Measurements from ENCODE around the gene SLC16A9. TPM values are rescaled to one million over a fixed set of nuclear protein-coding genes. Genes with fewer than 3 reads are reported as not detected.

Gene SLC16A9
- polyA plus RNA-seq, 4 donors, result 9.1 to 41.1 (median 33.7) TPM

- no peak for DNase-seq (ENCODE audit: low read depth in 4 of 4, low spot score in 3 of 4)
Observed at GRCh38 chr10:59635502-59636290, 74.0 kb downstream of the SLC16A9 start.

- no peak for DNase-seq (ENCODE audit: low read depth in 4 of 4, low spot score in 3 of 4)
Observed at GRCh38 chr10:59634102-59634501, 75.5 kb downstream of the SLC16A9 start.

- DNase-seq (ENCODE audit: low read depth in 4 of 4, low spot score in 3 of 4), result no peak
Observed at GRCh38 chr10:59633063-59633462, 76.6 kb downstream of the SLC16A9 start.

GRCh38 chr10:59631882-59632807, 77.5 kb downstream of the SLC16A9 start:
- no peak for DNase-seq (ENCODE audit: low read depth in 4 of 4, low spot score in 3 of 4)

DNA sequence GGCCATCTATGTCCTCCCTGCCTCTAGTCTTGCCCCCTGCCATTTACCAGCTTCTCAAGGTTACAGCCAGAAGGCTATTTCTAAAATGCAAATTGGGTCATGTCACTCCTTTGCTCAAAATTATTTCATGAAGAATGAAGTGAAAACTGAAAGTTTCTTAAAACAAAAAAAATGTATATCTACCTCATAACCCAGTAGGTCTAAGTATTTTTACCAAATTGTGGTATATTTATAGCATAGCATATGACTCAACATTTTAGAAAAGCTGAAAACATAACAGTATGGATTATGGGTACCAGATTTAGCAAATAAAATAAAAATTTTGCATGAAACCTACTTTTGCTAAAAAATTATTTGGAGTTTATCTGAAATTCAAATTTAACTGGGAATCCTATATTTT, 78.4 kb downstream of the SLC16A9 start:
- DNase-seq (ENCODE audit: low read depth in 4 of 4, low spot score in 3 of 4), result no peak

DNA sequence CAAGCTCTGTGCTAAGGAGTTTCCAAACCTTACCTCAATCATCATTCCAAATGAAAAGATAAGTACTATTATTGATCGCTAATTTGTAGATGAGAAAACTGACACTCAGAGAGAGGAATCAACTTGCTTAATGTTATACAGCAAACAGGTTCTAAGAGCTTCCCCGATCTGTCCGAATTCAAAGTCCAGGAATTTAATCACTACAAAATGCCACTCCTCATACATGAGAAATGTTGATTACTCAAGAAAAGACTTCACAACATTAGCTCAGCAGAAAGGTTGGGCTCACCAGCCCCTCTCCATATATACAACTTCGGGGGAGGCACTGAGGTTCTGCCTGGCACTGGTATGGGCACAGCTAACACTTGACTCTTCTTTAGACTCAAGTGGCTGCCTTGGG, 80.7 kb downstream of the SLC16A9 start:
- no peak for DNase-seq (ENCODE audit: low read depth in 4 of 4, low spot score in 3 of 4)

- no peak for DNase-seq (ENCODE audit: low read depth in 4 of 4, low spot score in 3 of 4)
Observed at GRCh38 chr10:59628456-59628855, 81.2 kb downstream of the SLC16A9 start.

- no peak for DNase-seq (ENCODE audit: low read depth in 4 of 4, low spot score in 3 of 4)
Observed at GRCh38 chr10:59627366-59628018, 82.2 kb downstream of the SLC16A9 start.

DNA sequence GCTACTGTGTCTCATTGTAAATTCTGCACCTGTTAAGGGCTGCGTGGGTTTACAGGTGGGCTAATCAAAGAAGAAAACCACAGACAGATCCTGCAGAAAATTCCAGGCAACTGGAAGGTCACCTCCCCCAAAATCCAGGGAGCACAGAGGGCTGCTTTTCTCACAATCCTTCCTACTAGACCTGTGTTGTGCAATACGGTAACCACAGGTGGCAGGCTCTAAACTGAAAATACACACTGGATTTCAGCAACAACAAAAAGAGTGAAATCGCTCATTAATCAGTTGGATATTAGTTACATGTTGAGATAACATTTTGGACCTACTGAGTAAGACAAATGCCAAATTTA, 83.2 kb downstream of the SLC16A9 start:
- no peak for DNase-seq (ENCODE audit: low read depth in 4 of 4, low spot score in 3 of 4)

- peak; percentile 36 to 68 (median 54) for DNase-seq (ENCODE audit: low read depth in 4 of 4, low spot score in 3 of 4)
Observed at GRCh38 chr10:59625721-59626522, 83.7 kb downstream of the SLC16A9 start.

GRCh38 chr10:59624951-59625350, 84.7 kb downstream of the SLC16A9 start:
- no peak for DNase-seq (ENCODE audit: low read depth in 4 of 4, low spot score in 3 of 4)

GRCh38 chr10:59624136-59624535, 85.5 kb downstream of the SLC16A9 start:
- DNase-seq (ENCODE audit: low read depth in 4 of 4, low spot score in 3 of 4), result no peak

GRCh38 chr10:59623133-59624121, 86.2 kb downstream of the SLC16A9 start:
- no peak for DNase-seq (ENCODE audit: low read depth in 4 of 4, low spot score in 3 of 4)

DNA sequence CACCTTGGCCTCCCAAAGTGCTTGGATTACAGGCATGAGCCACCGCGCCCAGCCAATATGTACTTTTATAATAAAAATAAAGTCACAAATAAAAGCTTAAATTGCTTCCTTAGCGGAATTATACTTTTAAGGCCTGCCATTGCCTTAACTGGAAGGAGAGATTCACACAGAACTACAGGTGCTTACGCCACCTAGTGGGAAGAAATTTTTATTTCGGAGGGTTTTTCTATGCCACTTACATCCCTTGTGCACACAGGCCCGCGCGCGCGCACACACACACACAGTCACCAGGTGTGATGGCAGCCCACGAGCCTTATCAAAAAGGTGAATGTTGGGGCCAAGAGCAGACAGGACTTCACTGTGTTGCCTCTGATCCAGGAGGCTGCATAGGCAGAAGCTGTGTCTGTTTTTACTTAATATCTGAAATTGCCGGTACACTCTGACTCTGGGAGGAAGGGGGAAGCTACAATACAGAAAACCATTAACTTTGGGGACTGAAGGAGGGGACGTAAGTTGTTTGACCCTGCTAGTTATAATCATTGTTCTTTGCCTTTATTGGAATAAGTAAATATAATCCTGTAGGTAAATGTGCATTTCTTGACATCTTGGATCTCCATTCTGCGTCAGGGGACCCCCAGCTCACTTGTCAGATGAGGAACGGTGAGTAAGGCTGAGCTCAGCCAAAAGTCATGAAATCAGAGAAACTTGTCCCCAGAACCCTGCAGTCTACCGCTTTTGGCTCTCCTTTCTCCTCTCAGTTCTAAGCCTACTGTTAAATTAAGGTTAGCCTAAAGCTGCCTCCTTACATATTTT, 87.1 kb downstream of the SLC16A9 start:
- DNase-seq (ENCODE audit: low read depth in 4 of 4, low spot score in 3 of 4), result peak in 2 of 4 donors; percentile 29 to 53

- no peak for DNase-seq (ENCODE audit: low read depth in 4 of 4, low spot score in 3 of 4)
Observed at GRCh38 chr10:59621771-59622170, 87.9 kb downstream of the SLC16A9 start.

GRCh38 chr10:59618666-59619065, 91.0 kb downstream of the SLC16A9 start:
- DNase-seq (ENCODE audit: low read depth in 4 of 4, low spot score in 3 of 4), result no peak

- DNase-seq (ENCODE audit: low read depth in 4 of 4, low spot score in 3 of 4), result no peak
Observed at GRCh38 chr10:59617996-59618395, 91.7 kb downstream of the SLC16A9 start.

DNA sequence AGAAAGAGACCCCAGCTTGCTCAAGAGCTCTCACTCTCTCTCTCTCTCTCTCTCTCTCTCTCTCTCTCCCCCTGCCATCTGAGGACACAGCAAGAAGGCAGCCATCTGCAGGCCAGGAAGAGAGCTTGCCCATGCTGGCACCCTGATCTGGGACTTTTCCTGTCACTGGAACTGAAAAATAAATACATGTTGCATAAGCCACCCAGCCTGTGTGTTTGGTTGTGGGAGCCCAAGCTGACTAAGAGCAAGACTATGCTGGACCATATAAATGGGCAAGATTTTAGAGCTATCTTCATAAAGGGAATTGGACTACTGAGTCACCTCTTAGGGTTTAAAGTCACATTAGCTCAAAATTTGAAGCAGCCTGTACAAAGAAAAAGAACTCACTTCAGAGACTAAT, 98.6 kb downstream of the SLC16A9 start:
- DNase-seq (ENCODE audit: low read depth in 4 of 4, low spot score in 3 of 4), result no peak
